Ovary (tissue), 3 donors: ENCODE data around the gene STIM1.

Experiments
- CTCF ChIP-seq, 3 donors: fragments of 450-650 bp in 2 of 3; fragments of 200-600 bp in 1 of 3; IDR thresholded peaks; one replicate each; pipeline versions ENCODE4 v1.5.1 to v1.8.0; 2016 to 2022; ENCODE audit warnings: antibody characterized with exemption in 3 of 3, mild to moderate bottlenecking in 1 of 3
- EP300 ChIP-seq: sonication (generic); formaldehyde crosslinking; IDR thresholded peaks from one replicate; pipeline ENCODE4 v1.6.1; 2017; ENCODE audit warnings: antibody characterized with exemption
- donor health status: DM: no; HTN: no; CAD: no.

GRCh38 chr11:3815845-3816244 lies 39.6 kb upstream of the STIM1 start:
- TF ChIP-seq CTCF (IDR thresholded peaks at IDR 0.05) (no peak), EP300 (no peak)
